IgD-negative memory B cell (primary cell): ENCODE measurements around the gene ABCA13. TPM values are rescaled to one million over a fixed set of nuclear protein-coding genes. Genes with fewer than 3 reads are reported as not detected.

Source experiments
- H3K27ac Mint-ChIP-seq, 3 donors: one replicate each; pipeline ENCODE4 v1.8.0; 2020 to 2022; ENCODE audit warnings: mild to moderate bottlenecking in 3 of 3, mixed read lengths in 3 of 3, moderate library complexity in 1 of 3
- H3K27me3 Mint-ChIP-seq: one replicate; pipeline ENCODE4 v1.8.0; 2021; ENCODE audit warnings: mixed read lengths
- H3K36me3 Mint-ChIP-seq: one replicate; pipeline ENCODE4 v1.8.0; 2020; ENCODE audit warnings: mild to moderate bottlenecking, mixed read lengths
- H3K4me1 Mint-ChIP-seq, 3 donors: one replicate each; pipeline ENCODE4 v1.8.0; 2020 to 2022; ENCODE audit warnings: mixed read lengths in 3 of 3, mild to moderate bottlenecking in 1 of 3
- H3K4me3 Mint-ChIP-seq, 4 donors: one replicate each; pipeline ENCODE4 v1.8.0; 2020 to 2022; ENCODE audit warnings: mild to moderate bottlenecking in 4 of 4, mixed read lengths in 4 of 4, moderate library complexity in 3 of 4
- H3K9me3 Mint-ChIP-seq, 3 donors: one replicate each; pipeline ENCODE4 v1.8.0; 2020 to 2021; ENCODE audit warnings: mixed read lengths in 3 of 3, mild to moderate bottlenecking in 1 of 3
- polyA plus RNA-seq: library from polyadenylated mRNA; unstranded; fragments of 300-500 nt; fragmentation: Illumina TruSeq; gene quantifications from one replicate; pipeline ENCODE4 v1.2.3, GENCODE V29; 2021

Gene ABCA13
- polyA plus RNA-seq, 1 donor from 2014 or later, result not detected

DNA sequence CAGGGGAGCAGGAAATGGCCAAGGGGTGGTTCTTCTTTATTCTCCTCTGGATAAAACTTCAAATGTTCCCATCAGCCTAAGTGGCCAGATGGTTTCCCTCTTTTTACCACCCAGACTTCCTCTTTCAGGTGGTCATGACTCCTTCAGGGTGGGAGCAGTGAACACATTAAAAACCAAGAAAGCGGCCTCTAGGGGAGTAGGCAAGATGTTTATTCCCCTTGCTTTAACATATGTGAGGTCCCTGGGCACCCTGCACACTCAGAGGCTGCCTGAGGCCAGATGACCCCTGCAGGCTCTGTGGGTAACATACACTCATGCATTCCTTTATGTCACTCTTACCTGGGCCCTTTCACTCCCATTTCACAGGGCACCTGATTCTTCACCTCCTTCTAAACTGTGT lies 357.4 kb downstream of the ABCA13 start:
- no peak overlapping the region for H3K27ac Mint-ChIP-seq
- no peaks in the 10 kb centered on the region for H3K36me3 Mint-ChIP-seq

DNA sequence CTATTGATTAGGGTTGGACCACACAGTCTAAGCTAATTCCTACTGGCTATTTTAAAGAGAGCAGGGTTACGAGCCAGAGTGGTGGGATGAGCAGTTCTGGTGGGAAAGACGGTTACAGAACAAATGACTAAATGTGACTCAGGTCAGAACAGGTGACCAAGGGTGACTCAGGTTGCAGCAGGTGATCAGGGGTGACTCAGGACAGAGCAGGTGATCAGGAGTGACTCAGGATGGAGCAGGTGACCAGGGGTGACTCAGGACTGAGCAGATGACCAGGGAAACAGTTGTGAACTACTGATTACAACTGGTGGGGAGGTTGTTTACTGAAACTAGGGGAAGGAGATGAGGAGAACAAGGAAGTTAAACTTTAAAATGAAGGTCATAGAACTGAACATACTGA lies 366.3 kb downstream of the ABCA13 start:
- Mint-ChIP-seq H3K4me1 (no peaks in the 10 kb centered on the region), H3K27ac (peak overlapping the region in 1 of 3 donors; percentile 50), H3K27me3 (no peaks in the 10 kb centered on the region), H3K36me3 (peaks cover 3% of the 10 kb centered on the region), H3K9me3 (peaks cover 4 to 23% (median 7%) of the 10 kb centered on the region in 3 donors), H3K4me3 (no peak overlapping the region)

More for the DNA sequence above, 357.4 kb downstream of the ABCA13 start:
- Mint-ChIP-seq H3K4me3 (no peak overlapping the region), H3K27me3 (no peaks in the 10 kb centered on the region), H3K4me1 (no peaks in the 10 kb centered on the region), H3K9me3 (peaks cover 2 to 12% (median 3%) of the 10 kb centered on the region in 3 donors)

DNA sequence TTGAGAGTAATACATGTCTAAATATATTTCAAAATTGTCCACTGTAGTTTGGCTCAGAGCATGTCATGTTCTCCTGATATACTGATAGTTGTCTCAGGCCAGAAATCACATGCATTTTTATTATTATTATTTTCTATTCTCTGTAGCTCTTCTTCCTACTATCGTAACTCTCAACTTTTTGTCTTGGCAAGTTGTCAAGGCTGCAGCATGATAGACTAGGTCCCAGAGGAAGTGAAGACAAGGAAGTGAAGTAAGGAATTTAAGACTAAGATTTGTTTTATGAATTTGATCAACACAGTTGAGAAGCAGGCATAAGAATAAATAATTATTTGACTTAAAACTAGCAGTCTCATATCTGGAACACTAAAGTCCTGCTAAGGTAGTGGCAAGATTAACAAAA lies 369.5 kb downstream of the ABCA13 start:
- Mint-ChIP-seq H3K27me3 (no peaks in the 10 kb centered on the region), H3K4me1 (no peaks in the 10 kb centered on the region), H3K9me3 (peaks cover 2 to 16% (median 5%) of the 10 kb centered on the region in 3 donors), H3K4me3 (no peak overlapping the region), H3K27ac (no peak overlapping the region), H3K36me3 (peaks cover 3% of the 10 kb centered on the region)

DNA sequence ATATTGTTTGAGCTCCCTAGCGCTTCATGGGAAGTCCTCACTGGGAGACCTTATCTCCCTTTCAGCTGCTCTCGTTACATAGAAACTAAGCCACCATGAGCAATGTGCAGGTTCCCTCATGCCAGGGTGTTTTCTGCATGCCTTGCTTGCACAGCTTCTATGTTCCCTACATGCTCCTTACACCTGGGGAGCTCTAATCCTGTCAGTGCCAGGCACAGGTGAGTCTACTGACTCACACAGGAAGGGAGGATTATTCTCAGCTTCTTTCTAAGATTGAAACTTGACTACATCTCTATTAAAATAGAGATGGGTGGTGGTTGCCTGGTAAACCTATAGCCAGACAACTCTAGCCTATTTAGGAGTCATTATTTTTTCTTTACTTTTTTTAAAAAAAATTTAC lies 377.4 kb downstream of the ABCA13 start:
- peaks cover 5 to 11% (median 5%) of the 10 kb centered on the region in 3 donors for H3K9me3 Mint-ChIP-seq

DNA sequence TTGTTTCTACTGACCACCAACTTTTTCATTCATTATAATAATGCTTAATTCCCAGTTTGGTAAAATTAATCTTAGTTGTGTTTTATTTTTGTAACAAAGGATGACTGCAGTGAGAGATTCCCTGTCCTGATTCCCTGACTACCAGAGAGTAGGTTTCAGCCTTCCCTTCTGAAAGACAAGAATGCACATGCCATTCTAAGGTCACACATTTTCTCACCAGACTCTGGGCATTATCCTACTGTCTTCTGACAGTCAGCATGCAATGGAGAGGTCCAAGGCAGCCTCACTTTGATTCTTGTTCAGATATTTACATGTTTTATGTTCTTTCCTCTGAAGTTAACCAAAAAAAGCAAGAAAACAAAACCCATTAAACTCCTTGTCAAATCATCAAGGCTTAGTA lies 380.4 kb downstream of the ABCA13 start:
- no peaks in the 10 kb centered on the region for H3K4me1 Mint-ChIP-seq
- H3K27ac Mint-ChIP-seq, result no peak overlapping the region
- H3K9me3 Mint-ChIP-seq, result peaks cover 7 to 17% (median 9%) of the 10 kb centered on the region in 3 donors
- H3K4me3 Mint-ChIP-seq, result no peak overlapping the region
- H3K36me3 Mint-ChIP-seq, result no peaks in the 10 kb centered on the region
- no peaks in the 10 kb centered on the region for H3K27me3 Mint-ChIP-seq

More for the DNA sequence above, 377.4 kb downstream of the ABCA13 start:
- Mint-ChIP-seq H3K27me3 (no peaks in the 10 kb centered on the region), H3K4me3 (no peak overlapping the region), H3K4me1 (no peaks in the 10 kb centered on the region), H3K27ac (no peak overlapping the region), H3K36me3 (no peaks in the 10 kb centered on the region)

DNA sequence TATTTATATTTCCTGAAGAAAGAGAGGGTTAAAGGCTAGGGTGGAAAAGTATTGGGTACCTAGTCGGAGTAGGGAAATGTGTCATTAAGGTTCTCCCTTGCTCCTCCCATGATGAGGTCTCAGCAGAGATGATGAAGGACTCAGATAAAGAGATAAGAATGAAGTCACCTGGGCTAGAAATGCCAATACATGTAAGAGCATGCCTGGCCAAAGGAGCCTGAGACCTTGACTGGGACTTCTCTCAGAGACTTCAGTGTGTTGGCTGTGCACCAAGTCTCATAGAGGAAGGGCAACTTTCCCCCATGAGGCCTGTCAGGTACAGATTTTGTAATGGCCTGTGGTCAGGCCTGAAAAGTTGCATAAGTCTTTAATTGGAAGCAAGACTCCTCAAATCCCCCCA lies 392.1 kb downstream of the ABCA13 start:
- H3K9me3 Mint-ChIP-seq, result peaks cover 0 to 3% (median 0%) of the 10 kb centered on the region in 3 donors
- H3K4me1 Mint-ChIP-seq, result no peaks in the 10 kb centered on the region
- no peak overlapping the region for H3K27ac Mint-ChIP-seq
- H3K4me3 Mint-ChIP-seq, result no peak overlapping the region
- no peaks in the 10 kb centered on the region for H3K36me3 Mint-ChIP-seq
- H3K27me3 Mint-ChIP-seq, result no peaks in the 10 kb centered on the region

DNA sequence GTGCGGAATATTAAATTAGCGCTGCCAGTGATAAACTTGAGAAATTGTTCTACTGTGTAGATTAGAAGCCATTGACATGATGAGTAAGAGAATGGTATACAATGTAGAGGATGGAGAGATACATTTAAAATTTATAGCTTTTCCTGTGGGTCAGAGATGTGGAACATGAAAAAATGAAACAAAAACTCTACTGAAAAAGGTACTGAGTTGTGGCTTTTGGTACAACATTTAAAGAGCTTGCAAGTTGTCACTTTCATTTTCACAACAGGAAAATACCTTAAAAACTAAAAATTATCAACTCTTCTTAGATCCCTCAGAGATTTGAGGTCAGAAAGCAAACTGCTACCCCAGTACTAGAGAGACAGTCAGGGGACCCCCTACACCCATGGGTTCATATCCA lies 404.3 kb downstream of the ABCA13 start:
- H3K4me1 Mint-ChIP-seq, result no peaks in the 10 kb centered on the region
- H3K36me3 Mint-ChIP-seq, result no peaks in the 10 kb centered on the region
- peaks cover 0 to 2% (median 0%) of the 10 kb centered on the region in 3 donors for H3K9me3 Mint-ChIP-seq
- no peak overlapping the region for H3K4me3 Mint-ChIP-seq
- H3K27me3 Mint-ChIP-seq, result no peaks in the 10 kb centered on the region
- no peak overlapping the region for H3K27ac Mint-ChIP-seq

DNA sequence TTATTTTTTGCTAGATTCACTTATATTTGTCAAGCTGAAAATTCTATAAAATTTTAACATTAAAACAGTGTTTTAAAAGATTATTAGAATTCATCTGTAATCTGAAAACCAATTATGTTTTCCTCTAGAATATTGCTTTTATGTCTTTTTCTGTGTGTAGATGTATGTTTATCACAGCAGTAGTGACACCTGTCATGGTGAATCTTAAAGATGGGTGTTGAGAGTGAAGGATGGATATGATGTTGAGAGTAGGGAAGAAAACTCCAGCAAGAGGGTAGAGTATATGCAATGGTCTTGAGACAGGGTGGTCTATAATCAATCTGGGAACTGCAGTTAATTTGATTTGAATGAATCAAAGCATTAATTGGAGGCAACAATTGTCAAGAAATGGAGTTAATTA lies 416.2 kb downstream of the ABCA13 start:
- Mint-ChIP-seq H3K9me3 (no peaks in the 10 kb centered on the region), H3K27ac (no peak overlapping the region), H3K27me3 (no peaks in the 10 kb centered on the region), H3K4me1 (no peaks in the 10 kb centered on the region), H3K36me3 (peaks cover 2% of the 10 kb centered on the region), H3K4me3 (no peak overlapping the region)

DNA sequence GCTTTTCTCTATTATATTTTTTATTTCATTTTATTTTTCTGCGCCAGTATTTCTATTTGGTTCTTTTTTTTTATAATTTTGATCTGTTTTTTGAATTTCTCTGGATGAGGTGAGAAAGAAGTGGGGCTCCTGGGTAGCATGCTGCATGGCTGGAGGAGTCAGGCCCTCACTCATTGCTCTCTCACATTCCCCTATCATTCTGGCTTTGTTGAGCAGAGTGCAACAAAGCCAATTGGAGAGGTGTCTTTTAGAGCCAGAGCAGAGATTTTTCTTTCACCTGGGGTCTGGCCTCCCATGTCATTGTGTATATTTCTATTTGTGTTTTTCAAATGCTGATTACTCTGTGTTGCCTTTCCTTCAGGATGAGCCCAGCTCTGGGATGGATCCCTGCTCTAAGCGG lies 423.1 kb downstream of the ABCA13 start:
- H3K4me1 Mint-ChIP-seq, result no peaks in the 10 kb centered on the region
- no peaks in the 10 kb centered on the region for H3K27me3 Mint-ChIP-seq
- no peak overlapping the region for H3K27ac Mint-ChIP-seq

DNA sequence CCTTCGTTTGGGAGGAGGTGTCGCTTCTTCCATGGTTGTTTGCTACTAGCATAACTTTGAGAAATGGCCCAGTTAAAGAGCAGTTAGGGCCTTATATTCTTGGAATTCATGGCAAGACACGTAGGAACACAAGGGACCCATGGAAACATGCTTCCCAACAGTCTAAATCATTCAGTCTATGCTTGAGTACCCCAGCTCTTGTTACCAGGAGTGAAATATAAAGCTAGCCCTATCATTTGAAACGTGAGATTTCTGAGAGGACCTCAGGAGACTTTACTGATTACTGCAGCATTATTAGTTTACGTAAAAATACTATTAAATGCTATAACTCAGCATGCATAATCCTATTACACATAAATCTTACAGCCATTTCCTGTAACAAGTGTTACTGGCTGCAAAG lies 424.5 kb downstream of the ABCA13 start:
- Mint-ChIP-seq H3K9me3 (peaks cover 0 to 2% (median 0%) of the 10 kb centered on the region in 3 donors), H3K27me3 (no peaks in the 10 kb centered on the region), H3K27ac (no peak overlapping the region), H3K4me1 (no peaks in the 10 kb centered on the region), H3K4me3 (no peak overlapping the region), H3K36me3 (no peaks in the 10 kb centered on the region)

More for the DNA sequence above, 423.1 kb downstream of the ABCA13 start:
- H3K4me3 Mint-ChIP-seq, result no peak overlapping the region
- H3K9me3 Mint-ChIP-seq, result peaks cover 0 to 2% (median 0%) of the 10 kb centered on the region in 3 donors
- H3K36me3 Mint-ChIP-seq, result no peaks in the 10 kb centered on the region

DNA sequence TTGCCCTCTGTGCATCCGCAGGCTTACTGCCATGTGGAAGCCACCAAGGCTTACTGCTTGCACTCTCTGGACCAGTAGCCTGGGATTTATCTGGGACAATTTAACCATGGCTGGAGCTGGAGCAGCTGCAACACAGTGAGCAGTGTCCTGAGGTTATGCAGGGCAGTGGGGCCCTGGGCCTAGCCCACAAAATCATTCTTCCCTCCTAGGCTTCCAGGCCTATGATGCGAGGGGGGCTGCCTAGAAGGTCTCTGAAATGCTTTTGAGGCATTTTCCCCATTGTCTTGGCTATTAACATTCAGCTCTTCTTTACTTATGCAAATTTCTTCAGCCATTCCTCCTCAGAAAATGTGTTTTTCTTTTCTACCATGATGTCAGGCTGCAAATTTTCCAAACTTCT lies 439.4 kb downstream of the ABCA13 start:
- Mint-ChIP-seq H3K9me3 (peaks cover 4 to 9% (median 5%) of the 10 kb centered on the region in 3 donors), H3K4me3 (no peak overlapping the region), H3K27me3 (no peaks in the 10 kb centered on the region), H3K4me1 (no peaks in the 10 kb centered on the region), H3K27ac (no peak overlapping the region), H3K36me3 (no peaks in the 10 kb centered on the region)

DNA sequence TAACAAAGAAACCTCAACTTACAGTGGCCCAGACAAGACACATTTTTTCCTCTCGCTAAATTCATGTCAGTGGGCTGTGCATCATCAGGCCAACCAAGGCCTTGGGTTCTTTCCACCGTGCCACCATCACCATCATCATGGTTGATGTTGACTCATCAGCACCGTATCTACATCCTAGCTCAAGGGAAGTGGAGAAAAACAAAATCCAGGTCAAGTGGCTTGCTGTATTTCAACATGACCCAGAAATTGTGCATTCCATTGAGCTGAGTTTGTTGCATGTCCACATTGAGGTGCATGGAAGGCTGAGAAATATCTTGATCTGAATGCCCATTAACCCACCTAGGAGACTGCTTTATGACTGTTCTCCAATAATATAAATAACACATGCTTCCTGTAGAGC lies 440.7 kb downstream of the ABCA13 start:
- no peaks in the 10 kb centered on the region for H3K4me1 Mint-ChIP-seq
- H3K27me3 Mint-ChIP-seq, result no peaks in the 10 kb centered on the region
- H3K9me3 Mint-ChIP-seq, result peaks cover 3 to 9% (median 3%) of the 10 kb centered on the region in 3 donors
- no peak overlapping the region for H3K4me3 Mint-ChIP-seq
- H3K27ac Mint-ChIP-seq, result no peak overlapping the region
- no peaks in the 10 kb centered on the region for H3K36me3 Mint-ChIP-seq

DNA sequence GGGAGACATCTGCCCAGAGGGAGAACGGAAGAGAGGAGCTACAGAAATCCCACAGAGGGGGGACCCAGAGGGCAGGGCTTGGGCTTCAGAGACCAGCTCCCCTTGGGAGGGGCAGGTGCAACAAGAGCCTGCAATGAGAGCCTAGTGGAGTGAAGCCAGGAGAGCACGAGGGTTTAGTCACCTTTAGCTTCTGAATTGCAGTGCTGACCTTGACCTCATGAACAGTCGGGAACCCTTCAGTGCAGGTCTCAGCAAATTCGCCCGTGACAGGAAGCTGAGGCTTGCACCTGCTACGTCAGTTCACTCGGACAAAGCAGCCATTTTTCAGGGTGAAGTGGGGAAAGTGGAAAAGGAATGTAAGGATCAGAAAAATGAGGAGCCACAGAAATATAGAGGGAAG lies 446.2 kb downstream of the ABCA13 start:
- Mint-ChIP-seq H3K27ac (no peak overlapping the region), H3K9me3 (peaks cover 2 to 4% (median 2%) of the 10 kb centered on the region in 3 donors), H3K4me3 (no peak overlapping the region), H3K27me3 (no peaks in the 10 kb centered on the region), H3K36me3 (peaks cover 2% of the 10 kb centered on the region), H3K4me1 (no peaks in the 10 kb centered on the region)

DNA sequence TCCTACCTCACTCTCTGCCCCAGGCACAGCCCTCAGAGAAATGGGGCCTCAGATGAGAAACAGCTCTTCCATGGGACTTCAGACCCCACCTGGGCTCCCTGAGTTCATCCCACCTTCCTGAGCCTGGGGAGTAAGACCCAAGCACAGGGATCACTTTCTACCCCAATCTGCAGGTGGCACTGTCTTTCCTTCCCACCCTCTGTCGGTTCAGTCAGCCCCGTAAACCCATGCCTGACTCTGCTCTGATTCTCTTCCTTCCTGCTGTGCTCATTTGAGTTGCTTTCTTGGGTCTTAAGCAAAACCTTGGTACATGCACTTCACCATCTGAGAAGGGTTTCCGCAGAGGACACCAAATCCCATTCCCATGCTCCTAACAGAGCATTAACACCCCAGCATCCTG lies 446.7 kb downstream of the ABCA13 start:
- H3K36me3 Mint-ChIP-seq, result peaks cover 2% of the 10 kb centered on the region
- H3K27me3 Mint-ChIP-seq, result no peaks in the 10 kb centered on the region
- H3K4me3 Mint-ChIP-seq, result no peak overlapping the region
- H3K27ac Mint-ChIP-seq, result no peak overlapping the region
- H3K4me1 Mint-ChIP-seq, result no peaks in the 10 kb centered on the region
- peaks cover 2 to 4% (median 2%) of the 10 kb centered on the region in 3 donors for H3K9me3 Mint-ChIP-seq

DNA sequence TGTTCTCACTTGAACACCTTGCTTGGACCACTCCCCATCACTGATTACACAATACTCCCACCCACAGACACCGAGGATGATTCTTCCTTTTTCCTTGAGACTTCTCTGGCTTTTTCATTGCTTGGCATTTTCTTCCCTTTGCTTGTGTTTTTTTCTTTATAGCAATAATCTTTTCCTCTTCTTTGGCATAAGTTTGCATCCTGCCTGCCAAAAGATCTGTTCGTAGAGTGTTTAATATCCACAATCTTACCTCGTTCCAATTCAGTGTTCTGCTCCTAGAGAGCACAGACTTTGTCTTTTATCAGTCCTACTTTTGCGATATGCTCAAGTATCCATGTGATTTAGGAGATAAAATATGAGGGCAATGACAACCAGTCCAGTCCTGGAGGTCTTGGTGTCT lies 449.8 kb downstream of the ABCA13 start:
- no peak overlapping the region for H3K27ac Mint-ChIP-seq
- peaks cover 2 to 4% (median 2%) of the 10 kb centered on the region in 3 donors for H3K9me3 Mint-ChIP-seq
- H3K36me3 Mint-ChIP-seq, result peaks cover 2% of the 10 kb centered on the region

DNA sequence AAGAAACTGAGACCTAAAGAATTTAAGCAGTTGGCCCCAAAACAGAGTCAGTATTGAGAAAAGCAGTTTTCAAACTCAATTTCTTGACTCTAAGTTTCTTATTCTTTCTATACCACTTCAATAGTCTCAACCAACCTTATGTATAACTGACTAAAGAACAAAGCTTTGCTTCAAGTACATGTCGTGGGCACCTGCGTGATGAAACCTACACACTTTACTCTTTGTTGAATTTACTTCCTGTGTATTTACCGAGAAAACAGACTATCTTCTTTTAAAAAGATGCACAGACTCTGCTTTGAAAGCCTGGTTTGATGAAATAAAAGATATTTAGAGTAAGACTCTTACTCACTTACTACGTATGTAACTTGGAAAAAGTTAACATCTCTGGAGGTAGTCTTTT lies 455.9 kb downstream of the ABCA13 start:
- Mint-ChIP-seq H3K4me3 (no peak overlapping the region), H3K9me3 (peaks cover 0 to 2% (median 0%) of the 10 kb centered on the region in 3 donors), H3K27me3 (no peaks in the 10 kb centered on the region), H3K4me1 (no peaks in the 10 kb centered on the region), H3K27ac (no peak overlapping the region), H3K36me3 (peaks cover 1% of the 10 kb centered on the region)

More for the DNA sequence above, 449.8 kb downstream of the ABCA13 start:
- no peaks in the 10 kb centered on the region for H3K27me3 Mint-ChIP-seq
- no peaks in the 10 kb centered on the region for H3K4me1 Mint-ChIP-seq
- no peak overlapping the region for H3K4me3 Mint-ChIP-seq
